OCI-LY3 (cell line): ENCODE data around the gene RAB3GAP2.

ENCODE experiments used
- CTCF ChIP-seq: fragments of 200-600, 300-600 bp; sonication (generic); IDR thresholded peaks from 2 replicates; pipeline ENCODE4 v1.5.1; 2014; ENCODE audit warnings: antibody characterized with exemption, low read length, low read depth
- EZH2phosphoT487 ChIP-seq: fragments of 200-600 bp; shearing (Covaris generic); IDR thresholded peaks from 2 replicates; pipeline ENCODE4 v1.6.1; 2018; ENCODE audit warnings: antibody characterized with exemption, mixed run types, low read depth

GRCh38 chr1:220226752-220227151 lies 45.5 kb downstream of the RAB3GAP2 start:
- TF ChIP-seq CTCF (no peak), EZH2phosphoT487 (no peak)
